WI38 (cell line): ENCODE data around the gene SLC5A12.
"Not testable (repeated sequence)": the region's sequence is repeated elsewhere in the genome, so short reads cannot be mapped to it uniquely, and the experiment has no call there.

Experiments
- H3K4me3 ChIP-seq: 2 replicates; pipeline ENCODE4 v1.5.1; 2011; ENCODE audit warnings: low read depth, mild to moderate bottlenecking, control low read depth, low read length
- TF ChIP-seq, protein P1 (sequence below): IDR thresholded peaks from 2 replicates; pipeline ENCODE4 v1.5.1; 2012; ENCODE audit warnings: low read depth, mild to moderate bottlenecking, control low read depth, low read length

The SLC5A12 gene

DNA sequence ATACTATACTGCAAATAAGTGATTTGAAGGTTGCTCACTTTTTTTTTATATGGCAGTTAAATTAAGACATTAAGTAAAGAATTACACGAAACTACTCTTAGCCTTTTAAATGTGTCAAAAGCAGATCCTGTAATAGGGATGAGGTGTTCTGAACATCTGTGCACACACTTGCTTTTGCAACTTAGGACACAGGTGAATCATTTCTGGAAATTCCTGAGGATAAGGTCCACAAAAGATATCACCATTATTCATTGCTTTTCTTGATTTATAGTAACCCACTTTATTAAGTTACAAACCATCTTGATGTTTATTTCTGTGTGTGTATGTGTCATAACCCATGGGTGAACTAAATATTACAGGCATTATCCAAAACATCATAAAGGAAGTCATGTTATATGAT lies 55.9 kb downstream of the SLC5A12 start:
- H3K4me3 ChIP-seq, result no peak overlapping the region
- TF ChIP-seq, protein P1, sequence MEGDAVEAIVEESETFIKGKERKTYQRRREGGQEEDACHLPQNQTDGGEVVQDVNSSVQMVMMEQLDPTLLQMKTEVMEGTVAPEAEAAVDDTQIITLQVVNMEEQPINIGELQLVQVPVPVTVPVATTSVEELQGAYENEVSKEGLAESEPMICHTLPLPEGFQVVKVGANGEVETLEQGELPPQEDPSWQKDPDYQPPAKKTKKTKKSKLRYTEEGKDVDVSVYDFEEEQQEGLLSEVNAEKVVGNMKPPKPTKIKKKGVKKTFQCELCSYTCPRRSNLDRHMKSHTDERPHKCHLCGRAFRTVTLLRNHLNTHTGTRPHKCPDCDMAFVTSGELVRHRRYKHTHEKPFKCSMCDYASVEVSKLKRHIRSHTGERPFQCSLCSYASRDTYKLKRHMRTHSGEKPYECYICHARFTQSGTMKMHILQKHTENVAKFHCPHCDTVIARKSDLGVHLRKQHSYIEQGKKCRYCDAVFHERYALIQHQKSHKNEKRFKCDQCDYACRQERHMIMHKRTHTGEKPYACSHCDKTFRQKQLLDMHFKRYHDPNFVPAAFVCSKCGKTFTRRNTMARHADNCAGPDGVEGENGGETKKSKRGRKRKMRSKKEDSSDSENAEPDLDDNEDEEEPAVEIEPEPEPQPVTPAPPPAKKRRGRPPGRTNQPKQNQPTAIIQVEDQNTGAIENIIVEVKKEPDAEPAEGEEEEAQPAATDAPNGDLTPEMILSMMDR, result no peak

DNA sequence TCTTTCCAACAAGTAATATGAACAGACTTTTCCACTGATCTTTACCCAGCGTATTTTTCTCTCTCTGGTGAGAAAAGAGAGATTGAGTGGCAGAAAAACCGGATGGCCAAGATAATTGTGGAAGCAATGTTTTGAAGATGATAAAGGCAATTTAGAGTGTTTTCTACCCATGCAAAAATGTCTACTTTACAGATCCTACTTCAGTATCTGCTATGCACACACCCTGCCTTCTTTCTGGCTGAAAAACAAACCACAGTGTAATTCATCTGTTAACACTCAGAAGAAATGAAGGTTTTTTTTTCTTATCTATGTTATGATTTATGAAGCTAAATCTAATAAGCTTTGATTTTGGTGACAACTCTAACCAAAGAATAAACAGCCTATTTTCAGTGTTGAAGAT lies 56.8 kb downstream of the SLC5A12 start:
- no peak overlapping the region for H3K4me3 ChIP-seq
- TF ChIP-seq, protein P1, result no peak

DNA sequence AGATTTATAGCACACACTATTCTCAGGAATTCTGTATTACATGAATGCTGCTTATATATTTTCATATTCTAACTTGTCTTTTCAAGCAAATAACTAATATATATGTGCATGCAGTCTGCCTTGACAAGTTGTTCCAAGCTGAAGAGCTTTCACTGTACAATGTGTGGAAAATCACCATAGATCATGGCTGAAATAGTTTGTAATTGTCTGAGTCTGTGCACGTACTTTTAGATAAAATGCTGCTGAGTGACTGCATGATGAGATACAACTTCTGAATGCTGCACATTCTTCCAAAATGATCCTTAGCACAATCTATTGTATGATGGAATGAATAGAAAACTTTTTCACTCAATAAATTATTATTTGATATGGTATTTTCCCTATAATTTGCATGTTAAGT lies 58.9 kb downstream of the SLC5A12 start:
- H3K4me3 ChIP-seq, result no peak overlapping the region
- TF ChIP-seq, protein P1, result no peak

DNA sequence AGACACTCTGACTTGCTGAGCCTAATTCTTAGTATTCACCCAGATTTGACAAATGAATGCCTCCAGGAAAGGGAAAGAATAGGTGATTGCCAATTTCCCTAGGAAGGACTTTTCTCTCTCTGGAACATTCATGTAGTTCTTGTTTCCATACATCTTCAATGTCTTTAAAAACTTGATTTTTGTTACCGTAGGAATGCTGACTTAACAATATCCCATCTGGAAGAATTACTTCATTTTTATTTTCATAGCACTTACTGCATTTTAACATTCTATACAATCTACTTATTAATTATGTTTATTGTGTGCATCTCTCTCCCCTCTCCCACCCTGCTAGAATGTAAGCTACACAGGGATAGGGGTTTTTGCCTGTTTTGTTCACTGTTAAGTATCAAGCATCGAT lies 66.6 kb downstream of the SLC5A12 start:
- no peak overlapping the region for H3K4me3 ChIP-seq
- TF ChIP-seq, protein P1, result no peak

DNA sequence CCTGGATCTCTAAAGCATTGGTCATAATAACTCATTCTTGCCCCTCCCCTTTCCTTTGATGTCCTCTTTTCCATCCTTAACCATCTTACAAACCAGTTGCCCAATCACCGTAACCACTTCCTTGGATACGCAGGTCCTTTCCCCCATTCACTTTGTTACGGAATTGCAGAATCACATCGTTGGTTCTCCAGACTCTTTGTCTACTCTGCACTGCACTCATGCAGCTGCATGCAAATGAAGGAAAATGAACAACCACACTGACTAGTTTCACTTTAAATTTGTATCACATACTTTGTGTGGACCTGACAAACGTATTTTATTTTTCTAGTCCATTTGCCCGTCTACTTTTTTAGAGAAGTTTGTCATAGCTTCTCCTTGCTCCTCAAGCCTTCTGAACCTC lies 69.9 kb downstream of the SLC5A12 start:
- TF ChIP-seq, protein P1, result no peak
- H3K4me3 ChIP-seq, result no peak overlapping the region

DNA sequence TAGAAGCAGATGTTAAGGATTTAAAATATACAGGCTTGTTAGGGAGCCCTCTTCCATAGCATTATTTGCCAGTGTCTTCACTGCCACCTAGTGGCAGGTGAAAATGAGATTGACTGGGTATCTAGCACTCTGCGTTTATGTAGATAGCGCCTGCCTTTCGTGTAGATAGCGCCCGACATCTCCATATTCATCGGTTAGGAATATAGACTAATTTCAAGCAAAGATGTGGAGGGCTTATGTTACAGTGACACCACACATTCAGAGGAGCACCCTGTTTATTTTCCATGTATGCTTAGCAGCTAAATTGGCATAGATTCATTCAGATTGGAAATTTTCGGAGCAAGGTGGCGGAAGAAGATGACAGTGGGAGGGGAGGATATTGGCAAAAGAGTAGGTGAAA lies 72.0 kb downstream of the SLC5A12 start:
- TF ChIP-seq, protein P1, result peak; percentile 43; the same call in 1 of the 2 replicates
- H3K4me3 ChIP-seq, result no peak overlapping the region

DNA sequence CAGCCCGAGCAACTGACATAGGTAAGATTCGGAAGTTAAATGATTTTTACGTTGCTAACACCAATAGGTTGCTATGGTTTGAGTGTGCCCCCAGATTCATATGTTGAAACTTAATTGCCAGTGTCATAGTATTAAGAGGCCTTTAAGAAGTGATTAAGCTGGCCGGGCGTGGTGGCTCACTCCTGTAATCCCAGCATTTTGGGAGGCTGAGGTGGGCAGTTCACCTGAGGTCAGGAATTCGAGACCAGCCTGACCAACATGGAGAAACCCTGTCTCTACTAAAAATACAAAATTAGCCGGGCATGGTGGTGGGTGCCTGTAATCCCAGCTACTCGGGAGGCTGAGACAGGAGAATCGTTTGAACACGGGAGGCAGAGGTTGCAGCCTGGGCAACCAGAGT lies 78.5 kb downstream of the SLC5A12 start:
- H3K4me3 ChIP-seq, result not testable (repeated sequence)

DNA sequence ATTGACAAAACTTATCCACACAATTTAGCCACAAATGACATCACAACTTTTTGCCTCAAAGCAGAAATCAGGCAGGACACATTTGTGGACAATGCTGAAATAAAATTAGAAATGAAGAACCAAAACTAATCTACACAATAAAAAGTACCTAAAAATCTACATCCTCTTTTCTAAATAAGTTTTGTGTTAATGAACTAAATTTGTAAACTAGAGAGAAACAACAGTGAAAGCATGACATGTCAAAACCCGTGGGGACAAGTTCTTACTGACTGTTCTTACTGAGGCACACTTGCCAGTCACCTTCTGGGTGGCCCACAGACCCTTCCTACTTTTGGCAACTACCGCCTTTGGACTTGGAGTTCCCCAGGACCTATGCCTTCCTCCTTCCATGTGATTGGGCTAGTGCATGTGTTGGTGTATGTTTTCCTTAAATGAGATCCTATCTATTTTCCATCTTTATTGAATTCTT lies 89.1 kb downstream of the SLC5A12 start:
- no peak overlapping the region for H3K4me3 ChIP-seq
- TF ChIP-seq, protein P1, result no peak
